PFSK-1 (cell line): Measurements from ENCODE around the gene LGALS7.

ENCODE experiments used
- FOXP2 ChIP-seq: optimal IDR thresholded peaks from 2 replicates; pipeline ENCODE3; 2011; ENCODE audit warnings: borderline replicate concordance, control low read depth, inconsistent platforms; ENCODE audit not compliant: insufficient read depth; ENCODE audit errors: extremely low read length, extremely low read depth
- POLR2AphosphoS5 ChIP-seq: IDR thresholded peaks from 2 replicates; pipeline ENCODE4 v1.6.1; 2012; ENCODE audit warnings: low read depth, mild to moderate bottlenecking, control low read depth, low read length, moderate library complexity
- SIN3A ChIP-seq: IDR thresholded peaks from 2 replicates; pipeline ENCODE4 v1.6.1; 2012; ENCODE audit warnings: mild to moderate bottlenecking, low read length, moderate library complexity, borderline replicate concordance; ENCODE audit not compliant: insufficient read depth
- TAF1 ChIP-seq: IDR thresholded peaks from 2 replicates; pipeline ENCODE4 v1.6.1; 2012; ENCODE audit warnings: low read length, control low read depth, borderline replicate concordance; ENCODE audit not compliant: insufficient read depth
- TF ChIP-seq, protein P1 (sequence below), 2 experiments: IDR thresholded peaks; 2 replicates each; pipeline versions ENCODE4 v1.6.1 to v1.8.0; 2011 to 2012; ENCODE audit warnings: low read depth in 2 of 2, low read length in 2 of 2, control low read depth in 1 of 2, inconsistent platforms in 1 of 2, mild to moderate bottlenecking in 1 of 2, moderate library complexity in 1 of 2; ENCODE audit not compliant: insufficient read depth in 1 of 2

The LGALS7 gene

DNA sequence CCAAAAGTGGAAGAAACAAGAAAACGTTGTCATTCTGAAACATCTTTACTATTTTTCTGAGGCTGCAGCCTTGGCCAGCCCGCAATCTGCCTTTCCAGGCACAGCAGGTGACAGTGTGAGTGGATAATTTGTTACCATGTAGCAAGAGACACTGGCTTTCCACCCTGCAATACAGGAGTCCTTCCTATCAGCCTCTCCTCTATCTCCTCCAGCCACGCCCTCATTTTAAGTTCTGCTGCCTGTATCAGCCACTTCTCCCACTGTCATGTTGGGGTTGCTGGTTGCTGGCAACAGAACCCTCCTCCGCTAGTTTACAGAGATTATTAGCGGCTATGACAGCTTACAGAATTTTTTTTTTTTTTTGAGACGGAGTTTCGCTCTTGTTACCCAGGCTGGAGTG lies 7.7 kb upstream of the LGALS7 start:
- TF ChIP-seq FOXP2, result no peak
- TF ChIP-seq, protein P1, sequence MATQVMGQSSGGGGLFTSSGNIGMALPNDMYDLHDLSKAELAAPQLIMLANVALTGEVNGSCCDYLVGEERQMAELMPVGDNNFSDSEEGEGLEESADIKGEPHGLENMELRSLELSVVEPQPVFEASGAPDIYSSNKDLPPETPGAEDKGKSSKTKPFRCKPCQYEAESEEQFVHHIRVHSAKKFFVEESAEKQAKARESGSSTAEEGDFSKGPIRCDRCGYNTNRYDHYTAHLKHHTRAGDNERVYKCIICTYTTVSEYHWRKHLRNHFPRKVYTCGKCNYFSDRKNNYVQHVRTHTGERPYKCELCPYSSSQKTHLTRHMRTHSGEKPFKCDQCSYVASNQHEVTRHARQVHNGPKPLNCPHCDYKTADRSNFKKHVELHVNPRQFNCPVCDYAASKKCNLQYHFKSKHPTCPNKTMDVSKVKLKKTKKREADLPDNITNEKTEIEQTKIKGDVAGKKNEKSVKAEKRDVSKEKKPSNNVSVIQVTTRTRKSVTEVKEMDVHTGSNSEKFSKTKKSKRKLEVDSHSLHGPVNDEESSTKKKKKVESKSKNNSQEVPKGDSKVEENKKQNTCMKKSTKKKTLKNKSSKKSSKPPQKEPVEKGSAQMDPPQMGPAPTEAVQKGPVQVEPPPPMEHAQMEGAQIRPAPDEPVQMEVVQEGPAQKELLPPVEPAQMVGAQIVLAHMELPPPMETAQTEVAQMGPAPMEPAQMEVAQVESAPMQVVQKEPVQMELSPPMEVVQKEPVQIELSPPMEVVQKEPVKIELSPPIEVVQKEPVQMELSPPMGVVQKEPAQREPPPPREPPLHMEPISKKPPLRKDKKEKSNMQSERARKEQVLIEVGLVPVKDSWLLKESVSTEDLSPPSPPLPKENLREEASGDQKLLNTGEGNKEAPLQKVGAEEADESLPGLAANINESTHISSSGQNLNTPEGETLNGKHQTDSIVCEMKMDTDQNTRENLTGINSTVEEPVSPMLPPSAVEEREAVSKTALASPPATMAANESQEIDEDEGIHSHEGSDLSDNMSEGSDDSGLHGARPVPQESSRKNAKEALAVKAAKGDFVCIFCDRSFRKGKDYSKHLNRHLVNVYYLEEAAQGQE (IDR thresholded peaks at IDR 0.05; ENCODE audit: insufficient read depth in 1 of 2, low read depth in 2 of 2, low read length in 2 of 2), result no peak
- no peak for TF ChIP-seq SIN3A

DNA sequence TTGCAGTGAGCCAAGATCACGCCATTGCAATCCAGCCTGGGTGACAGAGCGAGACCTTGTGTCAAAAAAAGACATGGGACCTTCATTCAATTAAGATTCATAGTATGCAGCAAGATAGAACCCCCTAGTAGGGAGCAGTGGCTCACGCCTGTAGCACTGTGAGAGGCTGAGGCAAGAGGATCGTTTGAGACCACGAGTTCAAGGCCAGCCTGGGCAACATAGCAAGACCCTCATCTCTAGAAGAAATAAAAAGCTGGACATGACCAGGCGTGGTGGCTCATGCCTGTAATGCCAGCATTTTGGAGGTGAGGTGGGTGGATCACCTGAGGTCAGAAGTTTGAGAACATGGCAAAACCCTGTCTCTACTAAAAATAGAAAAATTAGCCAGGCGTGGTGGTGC lies 7.1 kb upstream of the LGALS7 start:
- TF ChIP-seq, protein P1 (IDR thresholded peaks at IDR 0.05; ENCODE audit: insufficient read depth in 1 of 2, low read depth in 2 of 2, low read length in 2 of 2), result no peak
- TF ChIP-seq SIN3A (no peak), POLR2AphosphoS5 (no peak), TAF1 (no peak), FOXP2 (no peak)

DNA sequence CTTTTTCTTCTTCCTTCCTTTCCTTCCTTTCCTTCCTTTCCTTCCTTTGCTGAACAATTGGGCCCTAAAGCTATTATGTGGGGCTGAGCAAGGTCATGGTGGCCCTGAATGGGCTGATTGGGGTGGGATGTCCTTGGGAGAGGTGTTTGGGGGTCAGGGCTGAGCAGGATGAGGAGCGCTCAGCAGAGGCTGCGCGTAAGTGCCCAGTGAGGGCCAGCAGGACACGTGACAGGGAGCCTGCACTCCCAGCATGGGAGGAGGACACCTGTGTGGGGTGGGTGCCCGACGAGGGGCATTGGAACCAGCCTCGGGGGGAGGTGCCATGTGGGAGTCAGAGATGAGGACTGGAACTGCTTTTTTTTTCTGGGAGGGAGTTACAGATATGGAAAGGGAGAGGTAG lies 5.4 kb upstream of the LGALS7 start:
- TF ChIP-seq, protein P1 (IDR thresholded peaks at IDR 0.05; ENCODE audit: insufficient read depth in 1 of 2, low read depth in 2 of 2, low read length in 2 of 2), result no peak
- TF ChIP-seq FOXP2 (no peak), POLR2AphosphoS5 (no peak), TAF1 (no peak)

DNA sequence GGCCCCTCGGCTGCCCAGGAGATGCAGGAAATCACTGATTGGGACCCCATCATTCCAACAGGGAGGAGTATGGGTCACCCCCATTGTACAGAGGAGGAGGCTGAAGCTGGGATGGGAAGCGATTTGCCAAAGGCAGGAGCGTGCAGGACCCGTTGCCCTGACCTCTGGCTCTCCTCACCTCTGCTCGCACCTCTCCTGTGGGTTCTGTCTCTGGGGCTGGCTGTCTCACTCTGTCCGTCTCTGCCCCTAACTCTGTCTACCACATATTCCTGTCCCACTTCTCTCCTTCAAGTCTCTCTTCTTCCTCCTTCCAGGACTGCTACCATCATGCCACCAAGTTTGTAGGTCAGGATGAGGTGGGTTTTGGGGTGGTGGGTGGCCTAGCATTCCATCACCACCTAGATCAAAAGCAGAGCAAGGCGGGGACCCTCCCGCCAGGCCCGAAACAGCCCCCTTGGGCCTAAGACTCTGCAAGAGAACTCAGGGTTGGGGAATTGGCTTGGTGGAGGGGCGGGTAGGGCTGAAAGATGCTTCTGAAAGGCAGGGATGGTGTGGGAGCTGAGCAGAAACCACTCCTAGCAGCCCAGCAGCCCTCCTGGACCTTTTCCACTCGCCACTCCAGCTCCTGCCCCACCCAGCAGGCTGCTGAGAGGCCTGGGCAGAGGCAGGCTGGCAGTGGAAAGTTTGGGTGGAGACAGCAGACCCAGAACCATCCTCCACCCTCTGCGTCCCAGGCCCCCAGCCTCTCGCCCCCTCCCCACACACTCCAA lies 1.0 kb upstream of the LGALS7 start:
- no peak for TF ChIP-seq SIN3A

DNA sequence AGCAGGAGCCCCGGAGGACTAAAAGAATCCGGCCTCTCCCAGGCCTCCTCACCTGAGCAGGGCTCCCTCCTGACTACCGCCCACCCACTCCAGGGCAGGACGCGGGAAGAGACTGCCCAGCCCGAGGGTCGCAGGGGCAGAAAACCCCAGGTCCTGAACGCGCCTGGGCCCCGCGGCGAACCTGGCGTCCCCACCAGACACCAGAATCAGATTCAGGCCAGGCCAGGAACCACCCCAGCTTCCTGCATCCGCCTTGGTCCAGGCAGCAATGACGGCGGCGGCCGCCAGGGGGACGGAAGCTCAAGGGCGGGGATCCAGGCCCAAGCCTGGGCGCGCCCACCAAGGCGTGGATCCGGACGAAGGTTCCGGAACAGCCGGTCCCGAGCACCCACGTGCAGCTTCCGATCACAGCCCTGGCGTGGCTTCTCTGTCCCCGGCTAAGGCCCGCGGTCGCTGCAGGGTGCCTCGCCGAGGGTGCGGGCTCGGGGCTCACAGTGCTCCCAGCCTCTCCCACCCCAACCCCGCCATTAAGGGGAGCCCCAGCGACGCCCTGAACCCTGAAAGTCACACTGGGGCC lies 3.6 kb downstream of the LGALS7 start:
- TF ChIP-seq, protein P1 (IDR thresholded peaks at IDR 0.05; ENCODE audit: insufficient read depth in 1 of 2, low read depth in 2 of 2, low read length in 2 of 2), result no peak
- TF ChIP-seq TAF1 (no peak), SIN3A (no peak), FOXP2 (no peak), POLR2AphosphoS5 (no peak)
